ENCODE data around the gene CPXM1. TPM values are rescaled to one million over a fixed set of nuclear protein-coding genes. Genes with fewer than 3 reads are reported as not detected.

Gene CPXM1
- total RNA-seq, 1 donor from 2014 or later, result 9.8 TPM

GRCh38 chr20:2799688-2800520 lies 523 bp downstream of the CPXM1 start:
- ATAC-seq (ENCODE audit: low read depth), result no peak
- Mint-ChIP-seq H3K36me3 (ENCODE audit: low read depth) (no peaks in the 10 kb centered on the region), H3K4me3 (peak overlapping the region; percentile 79), H3K4me1 (peaks cover 31% of the 10 kb centered on the region), H3K27ac (peak overlapping the region; percentile 4), H3K27me3 (peaks cover 45% of the 10 kb centered on the region), H3K9me3 (no peaks in the 10 kb centered on the region)
- no peak for DNase-seq
- TF ChIP-seq, protein P1, sequence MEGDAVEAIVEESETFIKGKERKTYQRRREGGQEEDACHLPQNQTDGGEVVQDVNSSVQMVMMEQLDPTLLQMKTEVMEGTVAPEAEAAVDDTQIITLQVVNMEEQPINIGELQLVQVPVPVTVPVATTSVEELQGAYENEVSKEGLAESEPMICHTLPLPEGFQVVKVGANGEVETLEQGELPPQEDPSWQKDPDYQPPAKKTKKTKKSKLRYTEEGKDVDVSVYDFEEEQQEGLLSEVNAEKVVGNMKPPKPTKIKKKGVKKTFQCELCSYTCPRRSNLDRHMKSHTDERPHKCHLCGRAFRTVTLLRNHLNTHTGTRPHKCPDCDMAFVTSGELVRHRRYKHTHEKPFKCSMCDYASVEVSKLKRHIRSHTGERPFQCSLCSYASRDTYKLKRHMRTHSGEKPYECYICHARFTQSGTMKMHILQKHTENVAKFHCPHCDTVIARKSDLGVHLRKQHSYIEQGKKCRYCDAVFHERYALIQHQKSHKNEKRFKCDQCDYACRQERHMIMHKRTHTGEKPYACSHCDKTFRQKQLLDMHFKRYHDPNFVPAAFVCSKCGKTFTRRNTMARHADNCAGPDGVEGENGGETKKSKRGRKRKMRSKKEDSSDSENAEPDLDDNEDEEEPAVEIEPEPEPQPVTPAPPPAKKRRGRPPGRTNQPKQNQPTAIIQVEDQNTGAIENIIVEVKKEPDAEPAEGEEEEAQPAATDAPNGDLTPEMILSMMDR (IDR thresholded peaks at IDR 0.05), result no peak
- POLR2A ChIA-PET, result interaction anchor here (0.6 to 1.9 kb wide), 4 partner anchors 10 to 128 kb away, joined by 3 to 7 read pairs (median 4); partner anchors contain the start of genes PCED1A, PTPRA and VPS16
- CTCF ChIA-PET, result no interaction called here
- intact Hi-C loops (cut with micrococcal nuclease), result loop anchor here (2.0 kb wide), 2 partner anchors 41 to 47 kb away; partner anchors contain the start of genes PCED1A and VPS16

- Mint-ChIP-seq H3K36me3 (ENCODE audit: low read depth) (no peaks in the 10 kb centered on the region), H3K4me1 (peaks cover 31% of the 10 kb centered on the region), H3K4me3 (peak overlapping the region; percentile 79), H3K27ac (no peak overlapping the region), H3K9me3 (no peaks in the 10 kb centered on the region), H3K27me3 (peaks cover 45% of the 10 kb centered on the region)
- no peak for ATAC-seq (ENCODE audit: low read depth)
- intact Hi-C loops (cut with micrococcal nuclease), result no loop called here
- DNase-seq, result no peak
- CTCF ChIA-PET, result no interaction called here
- TF ChIP-seq, protein P1 (IDR thresholded peaks at IDR 0.05), result no peak
- POLR2A ChIA-PET, result interaction anchor here (0.6 to 1.9 kb wide), 2 partner anchors 41 to 129 kb away, joined by 6 to 7 read pairs; partner anchors contain the start of genes PCED1A and VPS16
These were observed 1.2 kb downstream of the CPXM1 start for GRCh38 chr20:2799271-2799670.

DNA sequence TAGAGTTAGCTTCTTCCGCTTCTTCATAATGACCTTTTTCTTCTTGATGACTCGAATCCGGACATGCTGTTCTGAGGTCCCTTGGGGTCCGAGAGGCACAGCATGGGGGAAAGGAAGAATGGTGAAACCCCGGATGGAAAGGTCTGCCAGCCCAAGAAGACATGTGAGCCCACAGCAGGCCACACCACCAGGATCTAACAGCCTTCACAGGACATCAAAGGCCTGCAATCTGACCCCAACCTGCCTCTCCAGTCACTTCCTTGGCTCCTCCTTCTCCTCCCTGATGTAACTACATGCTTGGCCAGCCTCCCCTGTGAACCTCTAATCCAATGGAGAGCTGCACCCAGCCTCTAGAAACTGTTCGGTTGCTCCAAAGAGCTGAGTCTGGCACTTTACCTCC lies 1.6 kb downstream of the CPXM1 start:
- DNase-seq, result no peak
- peak overlapping the region; percentile 79 for H3K4me3 Mint-ChIP-seq
- intact Hi-C loops (cut with micrococcal nuclease), result no loop called here

DNA sequence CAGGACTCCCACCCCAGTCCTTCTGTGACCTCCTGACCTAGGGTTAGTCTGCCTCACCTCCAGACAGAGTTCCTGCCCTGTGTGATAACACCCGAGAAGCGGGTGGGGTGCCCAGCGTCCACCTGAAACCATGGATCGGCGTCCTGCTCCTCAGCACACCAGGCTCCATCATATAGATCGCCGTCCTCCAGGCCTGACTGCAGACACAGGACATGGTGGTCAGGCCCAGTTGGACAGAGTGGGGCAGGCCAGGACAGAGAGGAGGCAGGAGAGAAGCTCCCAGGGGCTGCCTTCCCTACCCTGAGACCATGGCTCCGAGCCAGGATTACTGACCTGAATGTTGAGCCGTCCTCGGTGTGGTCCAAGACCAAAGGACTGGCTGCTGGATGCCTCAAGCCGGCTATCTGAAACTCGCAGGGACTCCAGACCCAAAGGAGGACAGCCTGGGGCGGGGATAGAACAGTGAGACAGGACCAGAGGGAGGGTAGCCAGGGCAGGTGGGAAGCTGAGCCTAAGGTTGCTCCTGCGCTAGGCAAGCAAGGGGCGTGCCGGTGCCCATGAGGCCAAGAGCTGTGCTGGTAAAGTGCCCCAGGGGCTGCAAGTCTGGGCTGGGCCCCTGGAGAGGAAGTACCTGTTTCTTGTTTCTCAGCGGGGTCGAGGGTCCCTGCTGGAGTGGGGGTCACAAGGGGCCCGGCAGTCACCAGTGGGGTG lies 2.2 kb downstream of the CPXM1 start:
- no peak overlapping the region for H3K27ac Mint-ChIP-seq
- ChIA-PET CTCF (no interaction called here), POLR2A (interaction anchor here (1.9 kb wide), 1 partner anchor 42 kb away, joined by 7 read pairs; the partner anchor contains the start of genes PCED1A and VPS16)
- peaks cover 42% of the 10 kb centered on the region for H3K27me3 Mint-ChIP-seq
- H3K4me3 Mint-ChIP-seq, result no peak overlapping the region
- no peak for ATAC-seq (ENCODE audit: low read depth)
- TF ChIP-seq, protein P1 (IDR thresholded peaks at IDR 0.05), result no peak
- intact Hi-C loops (cut with micrococcal nuclease), result no loop called here
- no peak for DNase-seq
- peaks cover 31% of the 10 kb centered on the region for H3K4me1 Mint-ChIP-seq
- no peaks in the 10 kb centered on the region for H3K36me3 Mint-ChIP-seq (ENCODE audit: low read depth)
- no peaks in the 10 kb centered on the region for H3K9me3 Mint-ChIP-seq

More for the DNA sequence above, 1.6 kb downstream of the CPXM1 start:
- ATAC-seq (ENCODE audit: low read depth), result no peak
- peaks cover 31% of the 10 kb centered on the region for H3K4me1 Mint-ChIP-seq
- no peaks in the 10 kb centered on the region for H3K36me3 Mint-ChIP-seq (ENCODE audit: low read depth)
- peaks cover 41% of the 10 kb centered on the region for H3K27me3 Mint-ChIP-seq
- TF ChIP-seq, protein P1 (IDR thresholded peaks at IDR 0.05), result no peak
- H3K27ac Mint-ChIP-seq, result no peak overlapping the region
- no peaks in the 10 kb centered on the region for H3K9me3 Mint-ChIP-seq
- CTCF ChIA-PET, result no interaction called here
- POLR2A ChIA-PET, result interaction anchor here (1.9 kb wide), 1 partner anchor 42 kb away, joined by 7 read pairs; the partner anchor contains the start of genes PCED1A and VPS16
